GM10266 (cell line): ENCODE results near the gene ACBD7.

ENCODE experiments used
- DNase-seq: peaks from one replicate; pipeline ENCODE4 v3.0.0; 2012; ENCODE audit errors: extremely low spot score
- TF ChIP-seq, protein P1 (sequence below): IDR thresholded peaks from 2 replicates; pipeline ENCODE4 v1.5.1; 2012; ENCODE audit warnings: mild to moderate bottlenecking, low read depth; ENCODE audit not compliant: control insufficient read depth, insufficient read depth; ENCODE audit errors: missing control alignments

Gene ACBD7

DNA sequence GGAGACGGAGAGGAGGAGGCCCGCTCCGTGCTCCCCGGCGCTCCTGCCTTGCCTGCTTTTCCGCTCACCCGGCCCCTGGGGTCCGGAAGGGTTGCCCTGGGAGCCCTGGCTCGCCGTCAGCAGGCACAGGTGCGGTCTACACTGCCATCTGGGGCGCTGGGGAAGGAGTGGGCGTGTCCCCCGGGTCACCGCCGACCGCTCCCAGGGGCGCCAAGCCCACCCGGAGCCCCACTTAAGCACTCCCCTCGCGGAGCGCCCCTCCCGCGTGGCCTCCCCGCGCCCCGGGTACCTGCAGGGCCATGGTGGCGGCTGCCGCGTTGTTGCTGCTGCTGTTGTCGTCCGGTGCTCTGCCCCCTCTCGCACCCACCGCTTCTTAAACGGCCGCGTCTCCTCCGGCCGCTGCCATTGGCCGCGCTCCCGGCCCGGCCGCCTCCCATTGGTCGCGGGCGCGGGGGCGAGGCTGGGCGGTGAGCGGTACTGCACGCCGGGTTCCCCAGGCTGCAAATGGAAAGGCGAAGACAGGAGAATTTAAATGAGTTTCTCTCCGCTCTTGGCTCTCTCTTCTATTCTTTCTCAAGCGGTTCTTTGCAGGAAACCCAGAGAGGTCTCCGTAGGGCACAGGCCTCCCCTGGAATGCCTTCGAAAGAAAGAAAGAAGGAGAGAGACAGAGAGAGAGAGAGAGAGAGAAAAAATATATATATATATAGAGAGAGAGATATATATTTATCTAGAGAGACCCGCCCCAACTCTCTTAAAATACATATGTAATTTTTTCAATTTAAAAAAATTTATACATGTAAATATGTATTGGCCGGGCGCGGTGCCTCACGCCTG lies at the start of gene ACBD7:
TSS of gene ACBD7 (minus strand) at position 349 of the 834 bp plus-strand sequence. CDS start at position 301, 48 bp downstream.
- TF ChIP-seq, protein P1, sequence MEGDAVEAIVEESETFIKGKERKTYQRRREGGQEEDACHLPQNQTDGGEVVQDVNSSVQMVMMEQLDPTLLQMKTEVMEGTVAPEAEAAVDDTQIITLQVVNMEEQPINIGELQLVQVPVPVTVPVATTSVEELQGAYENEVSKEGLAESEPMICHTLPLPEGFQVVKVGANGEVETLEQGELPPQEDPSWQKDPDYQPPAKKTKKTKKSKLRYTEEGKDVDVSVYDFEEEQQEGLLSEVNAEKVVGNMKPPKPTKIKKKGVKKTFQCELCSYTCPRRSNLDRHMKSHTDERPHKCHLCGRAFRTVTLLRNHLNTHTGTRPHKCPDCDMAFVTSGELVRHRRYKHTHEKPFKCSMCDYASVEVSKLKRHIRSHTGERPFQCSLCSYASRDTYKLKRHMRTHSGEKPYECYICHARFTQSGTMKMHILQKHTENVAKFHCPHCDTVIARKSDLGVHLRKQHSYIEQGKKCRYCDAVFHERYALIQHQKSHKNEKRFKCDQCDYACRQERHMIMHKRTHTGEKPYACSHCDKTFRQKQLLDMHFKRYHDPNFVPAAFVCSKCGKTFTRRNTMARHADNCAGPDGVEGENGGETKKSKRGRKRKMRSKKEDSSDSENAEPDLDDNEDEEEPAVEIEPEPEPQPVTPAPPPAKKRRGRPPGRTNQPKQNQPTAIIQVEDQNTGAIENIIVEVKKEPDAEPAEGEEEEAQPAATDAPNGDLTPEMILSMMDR = no peak
- DNase-seq = peak; percentile 89

DNA sequence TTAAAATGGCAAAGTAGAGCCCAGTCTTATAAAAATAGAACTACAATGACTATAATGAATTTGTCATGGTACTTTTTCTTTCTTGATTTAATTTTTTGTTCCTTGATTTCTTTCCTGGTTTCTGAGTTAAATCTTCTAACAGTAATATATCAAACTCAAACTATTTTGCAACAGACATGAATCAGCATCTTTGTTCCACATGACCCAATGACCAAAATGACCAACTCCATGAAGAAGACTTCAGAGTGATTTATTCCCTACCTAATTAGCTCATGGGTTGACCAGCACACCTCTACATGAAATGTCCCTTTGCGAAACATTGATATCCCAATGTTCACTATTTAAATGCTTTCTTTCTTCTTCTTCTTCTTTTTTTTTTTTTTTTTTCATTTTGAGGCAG lies 49.1 kb upstream of the ACBD7 start:
- DNase-seq = no peak
- TF ChIP-seq, protein P1 = no peak

DNA sequence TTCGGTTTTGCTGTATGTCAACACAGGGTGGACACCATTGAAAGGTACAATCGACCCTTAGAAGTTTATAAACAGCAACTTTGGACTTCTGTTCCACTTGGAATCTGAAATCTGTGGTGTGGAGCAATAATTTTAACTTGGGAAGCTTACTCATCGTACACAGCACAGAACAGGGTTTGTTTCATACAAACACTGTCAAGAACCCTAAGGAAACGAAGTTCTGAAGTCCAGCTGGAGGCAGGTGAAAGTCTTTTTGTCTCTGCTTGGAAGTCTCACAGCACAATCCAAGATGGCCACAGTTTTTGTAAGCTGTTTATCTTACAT lies 48.4 kb upstream of the ACBD7 start:
- TF ChIP-seq, protein P1 = no peak
- no peak for DNase-seq

DNA sequence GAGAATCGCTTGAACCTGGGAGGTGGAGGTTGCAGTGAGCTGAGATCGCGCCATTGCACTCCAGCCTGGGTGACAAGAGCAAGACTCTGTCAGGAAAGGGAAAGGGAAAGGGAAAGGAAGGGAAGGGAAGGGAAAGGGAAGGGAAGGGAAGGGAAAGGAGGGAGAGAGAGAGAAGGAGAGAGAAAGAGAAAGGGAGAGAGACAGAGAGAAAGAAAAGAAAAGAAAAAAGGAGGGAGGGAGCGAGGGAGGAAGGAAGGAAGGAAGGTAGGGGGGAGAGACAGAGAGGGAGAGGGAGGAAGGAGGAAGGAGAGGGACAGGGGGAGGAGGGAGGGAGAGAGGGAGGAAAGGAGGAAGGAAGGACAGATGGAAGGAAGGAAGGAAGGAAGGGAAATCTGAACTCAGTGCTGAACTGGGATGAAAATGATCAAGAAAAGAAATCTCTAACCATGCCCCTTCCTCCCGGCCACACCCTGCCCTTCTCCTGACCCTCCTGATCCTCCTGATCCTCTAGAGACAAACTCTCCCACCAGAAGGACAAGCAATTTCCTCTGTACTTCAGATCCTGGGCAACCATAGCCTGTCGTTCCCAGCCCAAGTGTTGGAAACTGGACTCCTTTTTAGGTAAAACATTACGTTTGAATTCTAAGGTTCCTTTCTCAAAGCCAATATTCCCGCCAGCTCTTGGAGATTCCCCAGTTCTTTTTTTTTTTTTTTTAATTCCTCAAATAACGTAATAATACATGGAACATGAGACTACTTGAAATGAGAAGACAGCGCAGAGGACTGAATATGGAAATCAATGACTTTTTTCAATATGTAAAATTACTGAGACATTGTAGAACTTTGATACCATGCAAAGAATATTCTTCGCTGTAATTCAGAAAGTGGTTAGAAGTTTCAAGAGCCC lies 47.8 kb upstream of the ACBD7 start:
- TF ChIP-seq, protein P1 = no peak
- DNase-seq = no peak

DNA sequence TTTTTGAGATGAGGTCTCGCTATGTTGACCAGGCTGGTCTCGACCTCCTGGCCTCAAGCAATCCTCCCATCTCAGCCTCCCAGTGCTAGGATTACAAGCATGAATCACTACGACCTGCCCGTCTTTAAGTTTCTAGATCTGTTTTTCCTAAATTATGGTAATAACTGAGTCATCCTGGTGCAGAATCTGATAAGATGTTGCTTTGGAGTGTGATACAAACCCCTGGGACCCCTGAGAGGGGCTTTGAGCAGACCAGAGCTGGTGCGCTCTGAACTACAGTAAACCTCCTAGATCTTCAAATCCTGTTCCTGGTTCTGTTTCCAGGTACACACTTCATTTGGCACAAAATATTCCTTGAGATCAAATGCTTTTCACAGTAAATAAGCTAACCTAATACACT lies 42.8 kb upstream of the ACBD7 start:
- no peak for DNase-seq
- TF ChIP-seq, protein P1 = no peak

DNA sequence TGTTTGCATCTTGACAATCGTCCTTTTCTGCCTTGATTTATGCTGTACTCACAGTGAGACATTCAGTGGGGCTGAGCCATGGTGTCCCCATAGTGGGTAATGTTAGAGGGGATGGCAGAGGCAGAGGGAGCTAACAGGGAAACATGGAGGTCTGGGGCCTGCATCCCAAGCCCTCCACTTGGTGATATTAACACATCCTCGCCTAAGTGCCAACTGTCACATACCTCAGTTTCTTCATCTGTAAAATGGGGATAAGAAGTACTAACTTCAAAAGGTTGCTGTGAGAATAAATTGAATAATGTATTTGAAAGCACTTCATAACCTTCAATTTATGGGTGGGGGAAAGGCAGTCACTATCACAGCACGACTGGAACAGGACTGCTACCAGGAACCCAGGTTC lies 36.3 kb upstream of the ACBD7 start:
- DNase-seq = no peak

More for the DNA sequence above, 36.3 kb upstream of the ACBD7 start:
- TF ChIP-seq, protein P1 = no peak
